ENCODE data around the gene KRTCAP2. TPM values are rescaled to one million over a fixed set of nuclear protein-coding genes. Genes with fewer than 3 reads are reported as not detected.

The KRTCAP2 gene
- total RNA-seq, 4 donors from 2014 or later: 76.0 to 146 (median 108) TPM

DNA sequence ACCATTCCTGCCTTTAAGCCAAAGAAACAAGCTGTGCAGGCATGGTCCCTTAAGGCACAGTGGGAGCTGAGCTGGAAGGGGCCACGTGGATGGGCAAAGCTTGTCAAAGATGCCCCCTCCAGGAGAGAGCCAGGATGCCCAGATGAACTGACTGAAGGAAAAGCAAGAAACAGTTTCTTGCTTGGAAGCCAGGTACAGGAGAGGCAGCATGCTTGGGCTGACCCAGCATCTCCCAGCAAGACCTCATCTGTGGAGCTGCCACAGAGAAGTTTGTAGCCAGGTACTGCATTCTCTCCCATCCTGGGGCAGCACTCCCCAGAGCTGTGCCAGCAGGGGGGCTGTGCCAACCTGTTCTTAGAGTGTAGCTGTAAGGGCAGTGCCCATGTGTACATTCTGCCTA is 38.8 kb downstream of the KRTCAP2 start:
- Histone ChIP-seq H3K27me3 (no peaks in the 10 kb centered on the region), H3K36me3 (peaks cover 16 to 52% (median 46%) of the 10 kb centered on the region in 4 donors), H3K9me3 (no peaks in the 10 kb centered on the region), H3K4me3 (peak overlapping the region in 2 of 4 donors; percentile 75 to 81), H3K4me1 (peaks cover 76 to 92% (median 88%) of the 10 kb centered on the region in 4 donors), H3K27ac (replicated peaks in 1 of 4) (peak overlapping the region; percentile 93 to 99 (median 96))
- intact Hi-C loops (cut with DNase I): no loop called here
- DNase-seq (ENCODE audit: extremely low spot score): no peak
- TF ChIP-seq EP300 (IDR thresholded peaks at IDR 0.05) (no peak), POLR2A (IDR thresholded peaks at IDR 0.05; ENCODE audit: low read depth) (no peak), POLR2AphosphoS5 (IDR thresholded peaks at IDR 0.05) (no peak), CTCF (IDR thresholded peaks at IDR 0.05) (no peak)
- 50% methylated on average over 1 of the region's 1 CpG for WGBS

DNA sequence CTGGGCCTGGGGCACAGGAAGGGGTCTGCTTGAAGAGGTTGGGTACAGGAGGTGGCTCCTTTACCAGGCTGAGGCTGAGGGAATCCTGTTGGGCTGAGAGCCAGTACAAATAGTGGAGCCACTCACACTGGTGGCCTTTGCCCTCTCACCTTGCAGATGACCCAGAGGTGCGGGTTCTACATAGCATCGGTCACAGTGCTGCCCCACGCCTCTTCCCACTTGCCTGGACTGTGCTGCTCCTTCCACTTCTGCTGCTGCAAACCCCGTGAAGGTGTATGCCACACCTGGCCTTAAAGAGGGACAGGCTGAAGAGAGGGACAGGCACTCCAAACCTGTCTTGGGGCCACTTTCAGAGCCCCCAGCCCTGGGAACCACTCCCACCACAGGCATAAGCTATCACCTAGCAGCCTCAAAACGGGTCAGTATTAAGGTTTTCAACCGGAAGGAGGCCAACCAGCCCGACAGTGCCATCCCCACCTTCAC is 39.3 kb downstream of the KRTCAP2 start:
- Histone ChIP-seq H3K4me1 (peaks cover 75 to 92% (median 88%) of the 10 kb centered on the region in 4 donors), H3K4me3 (no peak overlapping the region), H3K36me3 (peaks cover 16 to 52% (median 46%) of the 10 kb centered on the region in 4 donors), H3K9me3 (no peaks in the 10 kb centered on the region), H3K27ac (replicated peaks in 1 of 4) (peak overlapping the region; percentile 93 to 99 (median 96)), H3K27me3 (no peaks in the 10 kb centered on the region)
- no peak for DNase-seq (ENCODE audit: extremely low spot score)
- intact Hi-C loops (cut with DNase I): no loop called here
- 73% methylated on average over 3 of the region's 7 CpGs for WGBS
- TF ChIP-seq POLR2A (IDR thresholded peaks at IDR 0.05; ENCODE audit: low read depth) (no peak), CTCF (IDR thresholded peaks at IDR 0.05) (no peak), EP300 (IDR thresholded peaks at IDR 0.05) (no peak), POLR2AphosphoS5 (IDR thresholded peaks at IDR 0.05) (no peak)

DNA sequence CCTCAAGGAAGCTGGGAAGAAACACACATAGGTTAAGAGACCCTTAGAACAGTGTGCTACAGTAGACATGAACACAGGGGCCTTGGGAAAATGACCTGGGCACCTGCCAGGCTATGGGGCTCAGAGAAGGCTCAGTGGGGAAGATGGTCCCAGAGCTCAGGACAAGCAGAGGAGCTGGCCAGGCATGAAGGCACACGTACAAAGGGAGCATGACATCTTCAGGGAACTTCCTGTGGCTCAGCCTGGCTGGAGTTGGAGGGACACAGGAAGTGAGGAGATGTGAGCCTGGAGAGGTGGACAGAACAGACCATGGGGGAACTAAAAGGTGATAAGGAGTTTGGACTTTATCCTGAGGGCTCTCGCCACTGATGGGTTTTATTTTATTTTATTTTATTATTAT is 41.2 kb downstream of the KRTCAP2 start:
- intact Hi-C loops (cut with DNase I): no loop called here
- 65% methylated on average over 2 of the region's 2 CpGs for WGBS

DNA sequence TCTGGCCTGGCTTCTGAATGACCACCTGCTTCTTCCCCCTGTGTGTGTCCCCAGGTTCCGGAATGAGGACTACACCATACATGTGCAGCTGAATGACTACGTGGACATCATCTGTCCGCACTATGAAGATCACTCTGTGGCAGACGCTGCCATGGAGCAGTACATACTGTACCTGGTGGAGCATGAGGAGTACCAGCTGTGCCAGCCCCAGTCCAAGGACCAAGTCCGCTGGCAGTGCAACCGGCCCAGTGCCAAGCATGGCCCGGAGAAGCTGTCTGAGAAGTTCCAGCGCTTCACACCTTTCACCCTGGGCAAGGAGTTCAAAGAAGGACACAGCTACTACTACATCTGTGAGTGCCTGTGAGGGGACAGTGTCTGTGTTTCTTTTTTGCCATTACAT is 41.8 kb downstream of the KRTCAP2 start:
- no peaks in the 10 kb centered on the region for H3K27me3 ChIP-seq
- no peaks in the 10 kb centered on the region for H3K9me3 ChIP-seq
- no peak for DNase-seq (ENCODE audit: extremely low spot score)
- intact Hi-C loops (cut with DNase I): no loop called here
- H3K36me3 ChIP-seq: peaks cover 16 to 43% (median 36%) of the 10 kb centered on the region in 4 donors
- peak; percentile 29 to 58 for TF ChIP-seq POLR2AphosphoS5 (IDR thresholded peaks at IDR 0.05)
- no peak for TF ChIP-seq EP300 (IDR thresholded peaks at IDR 0.05)
- TF ChIP-seq POLR2A (IDR thresholded peaks at IDR 0.05; ENCODE audit: low read depth): no peak
- TF ChIP-seq CTCF (IDR thresholded peaks at IDR 0.05): no peak
- H3K4me1 ChIP-seq: peaks cover 71 to 90% (median 88%) of the 10 kb centered on the region in 4 donors
- H3K4me3 ChIP-seq: peak overlapping the region in 3 of 4 donors; percentile 63 to 71 (median 69)
- 65% methylated on average over 8 of the region's 8 CpGs for WGBS
- H3K27ac ChIP-seq (replicated peaks in 1 of 4): peak overlapping the region; percentile 85 to 97 (median 89)

More for the DNA sequence above, 41.2 kb downstream of the KRTCAP2 start:
- Histone ChIP-seq H3K9me3 (no peaks in the 10 kb centered on the region), H3K27me3 (no peaks in the 10 kb centered on the region), H3K36me3 (peaks cover 16 to 43% (median 36%) of the 10 kb centered on the region in 4 donors), H3K27ac (replicated peaks in 1 of 4) (peak overlapping the region; percentile 85 to 97 (median 89)), H3K4me3 (no peak overlapping the region), H3K4me1 (peaks cover 68 to 90% (median 87%) of the 10 kb centered on the region in 4 donors)
- DNase-seq (ENCODE audit: extremely low spot score): no peak
- TF ChIP-seq POLR2AphosphoS5 (IDR thresholded peaks at IDR 0.05) (no peak), EP300 (IDR thresholded peaks at IDR 0.05) (no peak), CTCF (IDR thresholded peaks at IDR 0.05) (no peak), POLR2A (IDR thresholded peaks at IDR 0.05; ENCODE audit: low read depth) (no peak)
